HG02840 (cell line): ENCODE results near the gene ZSWIM6.

Experiments
- ATAC-seq: cut with Tn5 transposase; IDR thresholded peaks from one replicate; pipeline ENCODE4 v1.9.1; 2021; ENCODE audit warnings: mild to moderate bottlenecking, moderate library complexity, moderate number of reproducible peaks; ENCODE audit not compliant: unreplicated experiment, low FRiP score

ZSWIM6 gene

DNA sequence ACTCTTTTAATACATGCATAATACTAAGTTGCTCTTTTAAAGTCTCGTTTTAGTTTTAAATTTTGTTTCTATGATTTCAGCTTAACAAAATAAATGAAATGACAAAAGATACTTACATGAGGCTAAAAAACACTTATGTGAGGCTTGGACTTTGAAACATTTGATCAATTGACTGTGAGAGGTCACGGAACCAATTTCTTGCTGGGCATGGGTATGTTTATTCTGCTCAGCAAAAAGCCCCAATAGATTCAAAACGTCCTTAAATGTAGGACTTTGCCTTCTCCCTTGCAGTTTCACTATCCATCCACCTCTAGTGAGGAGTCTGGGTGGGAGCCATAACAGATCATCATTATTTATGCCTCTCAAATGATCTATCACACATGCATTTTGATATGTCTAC, 191.9 kb downstream of the ZSWIM6 start:
- ATAC-seq: no peak

DNA sequence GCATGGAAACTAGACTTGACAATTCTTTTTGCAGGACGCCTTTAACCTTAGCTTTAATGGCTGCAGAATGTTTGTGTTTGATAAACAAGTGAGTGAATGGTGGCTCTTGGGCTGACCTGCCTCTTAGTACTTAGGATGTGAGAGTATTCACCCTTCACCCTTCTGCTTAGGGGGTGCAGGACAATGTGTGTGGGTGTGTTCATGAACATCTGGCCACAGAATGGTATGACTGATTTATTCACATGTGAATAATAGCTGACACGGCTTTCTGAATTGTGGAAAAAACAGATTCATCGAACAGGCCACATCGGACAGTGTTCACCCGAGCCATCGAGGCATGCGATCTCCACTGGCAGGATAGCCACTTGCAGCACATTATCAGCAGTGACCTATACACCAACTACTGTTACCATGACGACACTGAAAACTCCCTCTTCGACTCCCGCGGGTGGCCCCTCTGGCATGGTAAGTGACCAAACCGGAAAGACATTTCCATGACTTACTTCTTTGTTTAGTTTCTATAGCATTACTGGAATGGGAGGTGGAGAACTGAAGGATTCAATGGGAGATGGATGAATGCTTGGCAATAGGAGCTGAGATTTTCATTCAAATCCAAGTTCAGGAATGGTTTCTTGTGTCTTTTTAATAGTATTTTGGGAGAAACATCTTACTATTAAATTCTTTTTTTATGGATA, 193.6 kb downstream of the ZSWIM6 start:
- ATAC-seq: no peak

GRCh38 chr5:61526207-61526519, 194.1 kb downstream of the ZSWIM6 start:
- ATAC-seq: no peak

DNA sequence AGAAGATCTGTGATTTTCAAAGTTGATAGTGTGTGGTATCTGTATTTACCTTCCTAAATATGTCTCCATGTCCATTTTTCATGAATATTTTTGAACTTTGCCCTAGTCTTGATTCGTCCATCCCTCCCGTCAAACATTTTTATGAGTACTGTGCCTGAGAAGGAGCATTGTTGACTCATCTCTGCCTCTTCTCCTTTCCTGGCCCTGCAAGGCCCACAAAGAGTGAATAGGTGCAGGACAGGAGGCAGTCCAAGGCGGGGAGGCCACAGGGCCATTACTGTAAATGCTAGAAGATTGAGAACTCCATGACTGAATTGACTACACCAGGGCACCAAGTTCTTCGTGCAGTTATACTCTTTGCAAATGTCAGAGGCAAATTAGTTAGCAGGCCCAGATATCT, 200.9 kb downstream of the ZSWIM6 start:
- no peak for ATAC-seq

DNA sequence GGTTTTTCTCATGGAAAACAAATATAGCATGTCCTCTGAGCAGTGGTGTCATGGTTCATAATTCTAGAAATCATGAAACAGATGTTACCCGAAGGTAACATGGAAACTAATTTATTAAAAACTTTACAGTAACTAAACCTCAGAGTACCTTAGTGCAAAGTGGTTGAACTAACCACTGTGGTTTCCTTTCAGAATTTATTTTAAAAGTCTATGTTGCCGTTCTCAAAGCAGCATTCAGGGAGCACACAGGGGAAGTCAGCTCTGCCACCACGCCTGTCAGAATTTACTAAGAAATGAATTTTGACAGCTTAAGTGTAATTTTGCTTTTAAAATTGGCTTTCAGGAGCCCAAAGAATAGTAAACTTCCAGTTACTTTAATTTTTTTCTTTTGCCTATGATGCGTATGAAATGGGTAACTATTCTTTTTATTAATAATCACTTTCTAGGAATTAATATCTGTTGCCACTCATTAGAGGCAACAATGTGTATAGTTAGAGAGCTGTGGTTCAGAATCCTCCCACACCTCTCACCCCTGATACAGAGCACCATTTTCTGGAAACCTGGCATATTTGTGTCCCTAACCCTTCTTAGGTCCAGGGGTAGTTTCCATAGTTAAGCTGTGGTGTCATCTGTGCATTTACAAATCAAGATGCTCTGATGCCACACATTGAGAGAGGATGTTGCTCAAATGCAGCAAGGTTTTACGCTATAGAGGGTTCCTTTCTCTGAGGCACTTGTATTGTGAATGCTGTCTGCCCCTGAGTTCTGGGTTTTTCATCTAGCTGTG, 202.6 kb downstream of the ZSWIM6 start:
- peak; percentile 77 for ATAC-seq

DNA sequence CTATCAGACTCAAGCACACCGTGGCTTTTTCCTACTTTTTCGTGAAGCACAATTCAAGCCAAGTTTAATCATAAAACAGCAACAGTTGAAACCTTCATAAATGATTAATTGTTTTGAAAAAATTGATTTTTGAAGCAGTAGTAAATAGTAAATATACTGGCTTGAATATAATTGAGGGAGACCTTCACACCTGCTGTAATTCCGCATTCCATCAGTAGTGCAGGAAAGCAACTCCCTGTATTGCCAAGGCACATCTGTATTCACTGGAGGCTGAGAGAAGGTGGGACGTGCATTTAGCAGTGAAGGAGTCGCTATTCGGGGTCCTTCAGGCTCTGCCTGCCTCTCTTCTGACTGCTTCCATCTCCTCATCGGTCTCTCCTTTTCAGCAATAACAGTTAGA, 203.8 kb downstream of the ZSWIM6 start:
- ATAC-seq: no peak

GRCh38 chr5:61536922-61537321, 204.9 kb downstream of the ZSWIM6 start:
- no peak for ATAC-seq

- ATAC-seq: no peak
These were observed 206.9 kb downstream of the ZSWIM6 start for GRCh38 chr5:61538722-61539501.

DNA sequence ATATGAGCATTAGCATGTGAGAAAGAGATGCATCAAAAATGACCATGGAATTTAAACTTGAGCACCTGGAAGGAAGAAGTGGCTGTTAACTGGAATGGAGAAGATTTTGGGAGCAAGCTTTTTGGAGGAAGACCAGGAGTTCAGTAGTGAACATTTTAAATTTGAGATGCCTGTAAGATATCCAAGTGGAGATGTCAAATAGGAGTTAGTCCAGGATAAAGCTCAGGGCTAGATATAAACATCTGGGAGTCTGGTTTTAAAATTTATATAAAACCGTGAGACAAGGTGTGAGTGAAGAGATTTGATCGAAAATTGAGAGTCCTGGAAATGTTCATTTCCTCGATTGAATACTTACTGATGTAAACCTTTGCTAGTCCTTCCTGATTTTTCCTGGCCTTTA, 217.5 kb downstream of the ZSWIM6 start:
- ATAC-seq: no peak

DNA sequence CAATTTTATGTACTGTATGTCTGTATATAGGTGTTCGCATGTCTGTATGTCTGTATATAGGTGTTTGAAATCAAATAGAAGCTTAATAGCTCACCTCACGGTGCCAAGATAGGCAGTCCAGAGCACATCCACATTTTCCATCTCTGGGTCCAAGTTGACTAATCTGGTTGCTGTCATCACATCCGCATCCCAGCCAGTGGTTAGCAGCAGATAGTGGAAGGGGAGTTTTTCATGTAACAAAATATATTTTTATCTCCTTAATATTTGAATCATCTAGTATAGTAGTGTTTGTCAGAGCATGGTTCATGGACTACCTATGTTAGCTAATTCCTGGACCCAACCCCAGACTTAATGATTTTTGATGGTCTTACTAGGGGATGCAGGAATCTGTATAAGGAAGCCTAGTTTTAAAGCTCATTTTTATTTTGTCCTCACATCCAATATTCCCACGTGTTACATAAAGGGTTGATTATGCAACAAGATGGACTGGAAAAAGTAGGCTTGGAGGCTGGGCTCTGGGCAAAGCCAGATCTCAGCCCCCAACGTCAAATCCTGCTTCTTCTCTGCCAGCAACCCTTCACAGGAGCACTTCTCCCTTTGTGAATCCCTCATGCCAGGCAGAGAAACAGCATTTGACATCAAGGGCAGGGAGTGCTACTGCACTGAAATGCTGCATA, 219.7 kb downstream of the ZSWIM6 start:
- no peak for ATAC-seq

DNA sequence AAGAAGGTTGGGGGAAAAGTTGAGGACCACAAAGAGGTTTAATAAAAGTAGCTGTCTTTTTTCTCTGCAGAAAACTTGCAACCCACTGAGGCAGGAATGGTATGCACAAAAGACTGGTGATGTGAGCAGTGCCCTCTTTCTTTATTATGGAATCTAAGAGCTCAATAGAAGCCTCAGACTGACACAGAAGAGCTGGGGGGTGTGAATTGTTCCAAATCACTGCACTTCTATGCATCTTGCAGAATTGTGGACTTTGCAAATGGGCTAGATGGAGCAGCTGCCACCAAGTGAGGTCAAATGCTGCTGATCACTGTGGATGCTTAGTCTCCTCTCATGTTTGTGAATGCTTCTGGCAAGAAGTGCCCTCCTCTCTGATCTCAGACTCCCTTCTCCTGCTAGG, 227.1 kb downstream of the ZSWIM6 start:
- no peak for ATAC-seq

- no peak for ATAC-seq
These were observed 227.7 kb downstream of the ZSWIM6 start for GRCh38 chr5:61559722-61560121.

- no peak for ATAC-seq
These were observed 231.3 kb downstream of the ZSWIM6 start for GRCh38 chr5:61563401-61563800.

- no peak for ATAC-seq
These were observed 235.3 kb downstream of the ZSWIM6 start for GRCh38 chr5:61567337-61567736.

- no peak for ATAC-seq
These were observed 237.3 kb downstream of the ZSWIM6 start for GRCh38 chr5:61569353-61569752.

DNA sequence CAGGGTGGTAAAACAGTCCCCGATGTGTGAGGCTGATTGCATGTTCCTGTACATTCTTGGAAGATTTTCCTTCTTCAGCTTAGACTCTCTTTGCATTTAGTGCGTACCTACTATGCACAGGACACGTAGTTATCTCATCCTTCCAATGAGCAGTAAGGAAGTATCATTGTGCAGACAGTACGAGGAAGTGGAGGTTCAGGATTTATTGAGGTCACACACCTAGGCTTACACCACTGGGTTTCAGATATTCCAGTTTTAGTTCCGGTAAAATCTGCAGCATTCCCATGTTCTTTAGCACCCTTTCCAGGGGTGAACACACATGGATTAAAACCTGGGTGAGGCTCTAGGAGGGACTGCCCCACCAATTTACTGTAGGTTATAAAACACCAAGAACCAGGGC, 238.7 kb downstream of the ZSWIM6 start:
- ATAC-seq: no peak

GRCh38 chr5:61572959-61573358, 240.9 kb downstream of the ZSWIM6 start:
- ATAC-seq: no peak

- ATAC-seq: no peak
These were observed 243.0 kb downstream of the ZSWIM6 start for GRCh38 chr5:61575103-61575502.

DNA sequence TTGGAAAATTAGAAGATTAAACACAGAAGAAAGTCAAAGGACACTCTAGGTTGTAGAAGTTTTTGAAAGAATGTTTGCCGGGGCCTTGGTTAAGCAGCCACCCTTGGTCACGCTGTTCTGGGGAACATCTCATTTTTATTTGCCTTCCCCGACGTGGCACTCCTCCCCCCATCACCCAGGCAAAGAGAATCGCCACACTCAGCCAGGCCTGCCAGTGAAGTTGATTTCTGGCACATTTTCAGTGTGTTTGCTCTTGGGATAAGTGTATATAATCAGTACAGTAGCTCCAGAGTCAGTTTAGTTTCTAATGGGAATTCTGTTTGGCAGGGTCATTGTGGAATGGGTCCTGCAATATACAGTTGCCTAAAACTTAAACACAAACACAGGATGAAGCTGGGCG, 243.5 kb downstream of the ZSWIM6 start:
- no peak for ATAC-seq

DNA sequence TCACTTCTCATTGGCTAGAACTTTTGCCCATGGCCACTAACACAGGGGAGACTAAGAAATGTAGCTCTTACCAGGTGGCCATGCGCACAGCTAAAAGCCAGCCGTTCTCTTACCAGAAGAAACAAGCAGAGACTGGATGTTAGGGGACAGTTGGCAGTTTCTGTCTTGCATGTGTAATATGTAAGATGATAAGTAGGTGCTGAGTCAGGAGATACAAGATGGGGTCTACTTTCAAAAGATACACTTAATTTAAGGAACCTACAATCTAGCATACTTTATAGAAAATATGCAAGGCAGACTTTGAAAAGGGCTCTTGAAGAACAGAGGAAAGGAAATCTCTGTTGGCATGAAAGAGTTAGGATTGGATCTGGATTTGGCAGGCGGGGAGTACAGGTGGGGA, 244.5 kb downstream of the ZSWIM6 start:
- ATAC-seq: no peak
